GM21528 (cell line): ENCODE data around the gene TBC1D22A.

Source experiments
- ATAC-seq: cut with Tn5 transposase; IDR thresholded peaks from one replicate; pipeline ENCODE4 v1.9.1; 2021; ENCODE audit warnings: mild to moderate bottlenecking, moderate library complexity; ENCODE audit not compliant: unreplicated experiment, low FRiP score

Gene TBC1D22A

GRCh38 chr22:46897246-46897623, 134.8 kb downstream of the TBC1D22A start:
- ATAC-seq = no peak

- no peak for ATAC-seq
These were observed 138.1 kb downstream of the TBC1D22A start for GRCh38 chr22:46900549-46900948.

GRCh38 chr22:46902436-46902835, 140.0 kb downstream of the TBC1D22A start:
- no peak for ATAC-seq

- ATAC-seq = no peak
These were observed 140.8 kb downstream of the TBC1D22A start for GRCh38 chr22:46902998-46903916.

- ATAC-seq = no peak
These were observed 143.0 kb downstream of the TBC1D22A start for GRCh38 chr22:46905415-46905814.

- no peak for ATAC-seq
These were observed 143.4 kb downstream of the TBC1D22A start for GRCh38 chr22:46905834-46906233.

- ATAC-seq = no peak
These were observed 144.0 kb downstream of the TBC1D22A start for GRCh38 chr22:46906326-46907045.

GRCh38 chr22:46907241-46908215, 145.1 kb downstream of the TBC1D22A start:
- ATAC-seq = no peak

- no peak for ATAC-seq
These were observed 146.2 kb downstream of the TBC1D22A start for GRCh38 chr22:46908641-46909107.

- ATAC-seq = no peak
These were observed 147.0 kb downstream of the TBC1D22A start for GRCh38 chr22:46909237-46910030.

- ATAC-seq = no peak
These were observed 148.2 kb downstream of the TBC1D22A start for GRCh38 chr22:46910624-46911023.

GRCh38 chr22:46911346-46911745, 148.9 kb downstream of the TBC1D22A start:
- ATAC-seq = no peak

- no peak for ATAC-seq
These were observed 150.9 kb downstream of the TBC1D22A start for GRCh38 chr22:46913351-46913750.

- ATAC-seq = no peak
These were observed 152.0 kb downstream of the TBC1D22A start for GRCh38 chr22:46914481-46914880.

- no peak for ATAC-seq
These were observed 152.8 kb downstream of the TBC1D22A start for GRCh38 chr22:46914916-46915894.

GRCh38 chr22:46915950-46916730, 153.7 kb downstream of the TBC1D22A start:
- no peak for ATAC-seq

- no peak for ATAC-seq
These were observed 154.7 kb downstream of the TBC1D22A start for GRCh38 chr22:46916886-46917770.
